SK-N-SH (cell line): ENCODE results near the gene EPB41L4B. TPM values are rescaled to one million over a fixed set of nuclear protein-coding genes. Genes with fewer than 3 reads are reported as not detected.

ENCODE experiments used
- CTCF ChIA-PET: fragments of 300-600, 350-600 bp; formaldehyde crosslinking; extraction: SDS; loops from one replicate; lab custom pipeline; 2021; lab: Yijun Ruan, JAX
- POLR2A ChIA-PET: fragments of 350-600 bp; sonication (Branson Sonifier 250); formaldehyde crosslinking; extraction: SDS; loops from one replicate; lab custom pipeline; 2020; ENCODE audit warnings: antibody characterized with exemption, inconsistent platforms; lab: Yijun Ruan, JAX
- DNase-seq: peaks from one replicate; pipeline ENCODE4 v3.0.0; 2012
- H2AFZ ChIP-seq: fragments of 200-600 bp; sonication (generic); 2 replicates; pipeline ENCODE4 v1.8.1; 2016; ENCODE audit warnings: antibody characterized with exemption, mild to moderate bottlenecking, low read depth
- H3F3A ChIP-seq: fragments of 200-600 bp; sonication (generic); replicated peaks from 2 replicates; pipeline ENCODE3; 2016; ENCODE audit warnings: antibody characterized with exemption, mild to moderate bottlenecking; ENCODE audit not compliant: insufficient read depth
- H3K27ac ChIP-seq, 2 experiments: fragments of 200-500 bp in 1 of 2; fragments of 200-600 bp in 1 of 2; sonication (Bioruptor generic) in 1 of 2; sonication (generic), shearing (Covaris generic) in 1 of 2; 2 replicates each; pipeline versions ENCODE4 v1.5.1 to v1.6.1; 2014 to 2016; ENCODE audit warnings: low read depth in 2 of 2, inconsistent platforms in 1 of 2, low read length in 1 of 2, mild to moderate bottlenecking in 1 of 2, mixed read lengths in 1 of 2
- H3K27me3 ChIP-seq: fragments of 200-600 bp; sonication (generic), shearing (Covaris generic); 2 replicates; pipeline ENCODE4 v1.6.1; 2016; ENCODE audit warnings: mixed run types; ENCODE audit not compliant: insufficient read depth
- H3K36me3 ChIP-seq, 2 experiments: fragments of 200-500 bp in 1 of 2; fragments of 200-600 bp in 1 of 2; sonication (Bioruptor generic) in 1 of 2; sonication (generic) in 1 of 2; replicated peaks in 1 of 2; 2 replicates each; pipeline versions ENCODE3 to v1.5.1; 2014 to 2016; ENCODE audit warnings: low read length in 1 of 2, mild to moderate bottlenecking in 1 of 2; ENCODE audit not compliant: insufficient read depth in 2 of 2, control insufficient read depth in 1 of 2
- H3K4me1 ChIP-seq, 2 experiments: fragments of 200-500 bp in 1 of 2; fragments of 200-600 bp in 1 of 2; sonication (Bioruptor generic) in 1 of 2; sonication (generic), shearing (Covaris generic) in 1 of 2; 2 replicates each; pipeline versions ENCODE4 v1.5.1 to v1.6.1; 2014 to 2016; ENCODE audit warnings: low read depth in 1 of 2, low read length in 1 of 2, mixed run types in 1 of 2; ENCODE audit not compliant: insufficient read depth in 2 of 2, control insufficient read depth in 1 of 2
- H3K4me2 ChIP-seq: fragments of 200-600 bp; sonication (generic), shearing (Covaris generic); 2 replicates; pipeline ENCODE4 v1.6.1; 2017; ENCODE audit warnings: mixed run types
- H3K4me3 ChIP-seq, 2 experiments: fragments of 200-500 bp in 1 of 2; fragments of 200-600 bp in 1 of 2; sonication (Bioruptor generic) in 1 of 2; sonication (generic), shearing (Covaris generic) in 1 of 2; 2 replicates each; pipeline versions ENCODE4 v1.5.1 to v1.8.1; 2014 to 2016; ENCODE audit warnings: low read depth in 2 of 2, inconsistent platforms in 1 of 2, low read length in 1 of 2, mild to moderate bottlenecking in 1 of 2, mixed read lengths in 1 of 2, moderate library complexity in 1 of 2
- H3K79me2 ChIP-seq: fragments of 200-600 bp; sonication (generic); 2 replicates; pipeline ENCODE4 v1.8.1; 2017; ENCODE audit warnings: mild to moderate bottlenecking; ENCODE audit not compliant: insufficient read depth
- H3K9ac ChIP-seq: fragments of 200-600 bp; sonication (generic); 2 replicates; pipeline ENCODE4 v1.6.1; 2017; ENCODE audit warnings: mixed run types
- H3K9me2 ChIP-seq: fragments of 200-600 bp; sonication (generic); 2 replicates; pipeline ENCODE4 v1.6.1; 2017; ENCODE audit warnings: mixed run types
- H3K9me3 ChIP-seq: fragments of 200-600 bp; sonication (generic); 2 replicates; pipeline ENCODE4 v1.6.1; 2017; ENCODE audit warnings: mixed run types, mild to moderate bottlenecking, moderate library complexity
- H4K20me1 ChIP-seq: fragments of 200-600 bp; sonication (generic); 2 replicates; pipeline ENCODE4 v1.6.1; 2017; ENCODE audit warnings: mild to moderate bottlenecking, mixed run types; ENCODE audit not compliant: insufficient read depth
- CHD2 ChIP-seq: fragments of 150-350 bp; IDR thresholded peaks from 2 replicates; pipeline ENCODE4 v1.6.1; 2018; ENCODE audit warnings: low read length; ENCODE audit not compliant: partially characterized antibody
- ELF1 ChIP-seq: IDR thresholded peaks from 2 replicates; pipeline ENCODE4 v1.4.0; 2012
- EZH2phosphoT487 ChIP-seq: fragments of 200-600 bp; sonication (generic); IDR thresholded peaks from 2 replicates; pipeline ENCODE4 v1.6.1; 2017; ENCODE audit warnings: low read depth, mixed run types, mild to moderate bottlenecking, antibody characterized with exemption, moderate library complexity, borderline replicate concordance
- JUND ChIP-seq: IDR thresholded peaks from 2 replicates; pipeline ENCODE4 v1.4.0; 2012
- MEF2A ChIP-seq: IDR thresholded peaks from 2 replicates; pipeline ENCODE4 v1.4.0; 2012; ENCODE audit warnings: low read depth, borderline replicate concordance
- MXI1 ChIP-seq: IDR thresholded peaks from 2 replicates; pipeline ENCODE4 v1.6.1; 2012; ENCODE audit warnings: mild to moderate bottlenecking, low read depth, low read length, improper control_type of control experiment
- POLR2AphosphoS5 ChIP-seq: IDR thresholded peaks from 2 replicates; pipeline ENCODE4 v1.6.1; 2012; ENCODE audit warnings: low read depth, low read length
- RCOR1 ChIP-seq: fragments of 150-350 bp; IDR thresholded peaks from 2 replicates; pipeline ENCODE4 v1.6.1; 2017; ENCODE audit warnings: antibody characterized with exemption, low read length
- RFX5 ChIP-seq: IDR thresholded peaks from 2 replicates; pipeline ENCODE4 v1.6.1; 2012; ENCODE audit warnings: mild to moderate bottlenecking, improper control_type of control experiment, low read length
- SMC3 ChIP-seq: IDR thresholded peaks from 2 replicates; pipeline ENCODE4 v1.6.1; 2012; ENCODE audit warnings: low read depth, low read length, improper control_type of control experiment
- TAF1 ChIP-seq: IDR thresholded peaks from 2 replicates; pipeline ENCODE4 v1.6.1; 2012; ENCODE audit warnings: low read depth, mild to moderate bottlenecking, low read length, moderate library complexity, borderline replicate concordance
- TCF12 ChIP-seq: IDR thresholded peaks from 2 replicates; pipeline ENCODE4 v1.4.0; 2012
- YY1 ChIP-seq: IDR thresholded peaks from 2 replicates; pipeline ENCODE4 v1.4.0; 2012; ENCODE audit warnings: low read depth, mild to moderate bottlenecking
- WGBS: methylation state at CpG from one replicate; pipeline ENCODE4 v1.1.6; 2017; ENCODE audit warnings: low lambda C conversion rate; 5-methylcytosine and 5-hydroxymethylcytosine counted together
- polyA plus RNA-seq, 3 experiments: library from polyadenylated mRNA; depleted of rRNA; stranded (reverse); fragments of >200 nt; gene quantifications; 2 replicates each; pipeline ENCODE4 v1.2.3, GENCODE V29; 2012
- TF ChIP-seq, protein P1 (sequence below): IDR thresholded peaks from 2 replicates; pipeline ENCODE4; 2012
- TF ChIP-seq, protein P2 (sequence below): IDR thresholded peaks from 2 replicates; pipeline ENCODE4 v1.4.0; 2012; ENCODE audit warnings: low read depth, borderline replicate concordance
- TF ChIP-seq, protein P3 (sequence below): fragments of 150-350 bp; IDR thresholded peaks from 2 replicates; pipeline ENCODE4 v1.6.1; 2016; ENCODE audit warnings: mild to moderate bottlenecking, low read depth, low read length

EPB41L4B gene
- polyA plus RNA-seq, 1 of the 3 experiments (the other 2 are of a cell fraction), result 0.59 TPM

DNA sequence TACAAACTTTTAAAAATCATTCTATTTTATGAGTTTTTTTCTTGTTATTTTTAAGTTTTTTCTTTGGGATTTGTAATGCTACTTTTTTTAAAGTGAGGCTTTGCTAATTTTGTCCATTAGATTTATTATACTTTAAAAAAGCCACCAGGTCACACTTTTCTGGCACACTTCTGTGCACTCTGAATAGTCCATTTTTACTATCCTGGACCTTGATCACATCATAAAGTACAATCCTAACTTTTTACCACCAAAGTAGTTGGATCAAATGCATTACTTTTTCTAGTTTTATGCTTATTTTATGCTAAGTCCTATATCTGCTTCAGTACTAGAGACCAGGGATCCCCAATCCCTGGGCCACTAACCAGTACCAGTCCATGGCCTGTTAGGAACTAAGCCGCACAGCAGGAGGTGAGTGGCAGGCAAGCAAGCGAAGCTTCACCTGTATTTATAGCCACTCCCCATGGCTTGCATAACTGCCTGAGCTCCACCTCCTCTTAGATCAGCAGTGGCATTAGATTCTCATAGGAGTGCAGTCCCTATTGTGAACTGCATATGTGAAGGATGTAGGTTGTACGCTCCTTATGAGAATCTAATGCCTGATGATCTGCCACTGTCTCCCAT is 169.8 kb downstream of the EPB41L4B start:
- H3K79me2 ChIP-seq, result no peaks in the 10 kb centered on the region
- ChIA-PET POLR2A (no interaction called here), CTCF (no interaction called here)
- H3K36me3 ChIP-seq, result no peaks in the 10 kb centered on the region
- H3K4me2 ChIP-seq, result no peak overlapping the region
- H2AFZ ChIP-seq, result no peak overlapping the region
- WGBS, result 97% methylated on average over 3 of the region's 3 CpGs
- no peaks in the 10 kb centered on the region for H3K4me1 ChIP-seq
- no peak for DNase-seq
- H3K9me3 ChIP-seq, result no peaks in the 10 kb centered on the region
- H3K27me3 ChIP-seq, result no peaks in the 10 kb centered on the region
- no peaks in the 10 kb centered on the region for H4K20me1 ChIP-seq
- no peak for TF ChIP-seq TCF12
- TF ChIP-seq EZH2phosphoT487, result no peak
- TF ChIP-seq MXI1, result no peak
- TF ChIP-seq CHD2, result no peak
- no peak for TF ChIP-seq SMC3
- no peak for TF ChIP-seq MEF2A
- TF ChIP-seq RCOR1, result no peak
- TF ChIP-seq, protein P1, sequence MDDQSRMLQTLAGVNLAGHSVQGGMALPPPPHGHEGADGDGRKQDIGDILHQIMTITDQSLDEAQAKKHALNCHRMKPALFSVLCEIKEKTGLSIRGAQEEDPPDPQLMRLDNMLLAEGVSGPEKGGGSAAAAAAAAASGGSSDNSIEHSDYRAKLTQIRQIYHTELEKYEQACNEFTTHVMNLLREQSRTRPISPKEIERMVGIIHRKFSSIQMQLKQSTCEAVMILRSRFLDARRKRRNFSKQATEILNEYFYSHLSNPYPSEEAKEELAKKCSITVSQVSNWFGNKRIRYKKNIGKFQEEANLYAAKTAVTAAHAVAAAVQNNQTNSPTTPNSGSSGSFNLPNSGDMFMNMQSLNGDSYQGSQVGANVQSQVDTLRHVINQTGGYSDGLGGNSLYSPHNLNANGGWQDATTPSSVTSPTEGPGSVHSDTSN, result no peak
- no peak for TF ChIP-seq JUND
- TF ChIP-seq, protein P2, sequence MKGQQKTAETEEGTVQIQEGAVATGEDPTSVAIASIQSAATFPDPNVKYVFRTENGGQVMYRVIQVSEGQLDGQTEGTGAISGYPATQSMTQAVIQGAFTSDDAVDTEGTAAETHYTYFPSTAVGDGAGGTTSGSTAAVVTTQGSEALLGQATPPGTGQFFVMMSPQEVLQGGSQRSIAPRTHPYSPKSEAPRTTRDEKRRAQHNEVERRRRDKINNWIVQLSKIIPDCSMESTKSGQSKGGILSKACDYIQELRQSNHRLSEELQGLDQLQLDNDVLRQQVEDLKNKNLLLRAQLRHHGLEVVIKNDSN, result no peak
- no peak for TF ChIP-seq ELF1
- no peak for TF ChIP-seq RFX5
- no peak for TF ChIP-seq YY1
- TF ChIP-seq POLR2AphosphoS5, result no peak
- TF ChIP-seq, protein P3, sequence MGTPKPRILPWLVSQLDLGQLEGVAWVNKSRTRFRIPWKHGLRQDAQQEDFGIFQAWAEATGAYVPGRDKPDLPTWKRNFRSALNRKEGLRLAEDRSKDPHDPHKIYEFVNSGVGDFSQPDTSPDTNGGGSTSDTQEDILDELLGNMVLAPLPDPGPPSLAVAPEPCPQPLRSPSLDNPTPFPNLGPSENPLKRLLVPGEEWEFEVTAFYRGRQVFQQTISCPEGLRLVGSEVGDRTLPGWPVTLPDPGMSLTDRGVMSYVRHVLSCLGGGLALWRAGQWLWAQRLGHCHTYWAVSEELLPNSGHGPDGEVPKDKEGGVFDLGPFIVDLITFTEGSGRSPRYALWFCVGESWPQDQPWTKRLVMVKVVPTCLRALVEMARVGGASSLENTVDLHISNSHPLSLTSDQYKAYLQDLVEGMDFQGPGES, result no peak
- TF ChIP-seq, all 33 proteins: peak for 0
- no peak overlapping the region for H3K4me3 ChIP-seq
- H3K27ac ChIP-seq, result no peak overlapping the region
- H3F3A ChIP-seq, result no peaks in the 10 kb centered on the region
- no peak overlapping the region for H3K9ac ChIP-seq
- H3K9me2 ChIP-seq, result no peaks in the 10 kb centered on the region

DNA sequence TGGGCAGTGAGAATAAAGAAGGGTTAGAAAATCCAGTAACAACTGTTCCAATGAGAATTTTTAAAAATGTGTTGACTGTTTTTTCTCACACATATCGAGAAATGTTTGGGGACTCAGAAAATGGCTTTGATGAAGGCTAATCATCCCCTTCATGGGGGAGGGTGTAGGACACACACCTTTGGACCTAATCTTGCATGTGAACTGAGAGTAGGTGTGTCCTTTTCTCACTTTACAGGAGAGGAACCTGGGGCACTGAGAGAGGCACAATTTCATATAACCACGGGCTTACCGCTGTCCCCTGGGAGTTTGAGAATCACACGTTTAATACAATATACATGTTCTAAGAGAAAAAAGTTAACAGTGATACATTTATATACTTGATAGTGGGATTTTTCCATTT is 171.1 kb downstream of the EPB41L4B start:
- H3K27ac ChIP-seq, result no peak overlapping the region
- no peak for TF ChIP-seq TAF1
- no peak for TF ChIP-seq RCOR1
- TF ChIP-seq SMC3, result no peak
- TF ChIP-seq MXI1, result no peak
- no peak for TF ChIP-seq RFX5
- TF ChIP-seq, protein P1, result no peak
- TF ChIP-seq YY1, result no peak
- TF ChIP-seq CHD2, result no peak
- no peak for DNase-seq
- H3K4me2 ChIP-seq, result no peak overlapping the region
- POLR2A ChIA-PET, result no interaction called here
- H3K9me2 ChIP-seq, result no peaks in the 10 kb centered on the region
- H3K9ac ChIP-seq, result no peak overlapping the region
- no peaks in the 10 kb centered on the region for H3K9me3 ChIP-seq
- no peaks in the 10 kb centered on the region for H3K36me3 ChIP-seq
- no peak overlapping the region for H3K4me3 ChIP-seq
- H3K27me3 ChIP-seq, result no peaks in the 10 kb centered on the region
- no peak overlapping the region for H2AFZ ChIP-seq
- H3K4me1 ChIP-seq, result no peaks in the 10 kb centered on the region
- no peaks in the 10 kb centered on the region for H3F3A ChIP-seq
- H4K20me1 ChIP-seq, result no peaks in the 10 kb centered on the region
- WGBS, result 79% methylated on average over 4 of the region's 4 CpGs
- CTCF ChIA-PET, result no interaction called here
- no peaks in the 10 kb centered on the region for H3K79me2 ChIP-seq
